ENCODE data around the gene ICE2.

ICE2 gene, protein sequence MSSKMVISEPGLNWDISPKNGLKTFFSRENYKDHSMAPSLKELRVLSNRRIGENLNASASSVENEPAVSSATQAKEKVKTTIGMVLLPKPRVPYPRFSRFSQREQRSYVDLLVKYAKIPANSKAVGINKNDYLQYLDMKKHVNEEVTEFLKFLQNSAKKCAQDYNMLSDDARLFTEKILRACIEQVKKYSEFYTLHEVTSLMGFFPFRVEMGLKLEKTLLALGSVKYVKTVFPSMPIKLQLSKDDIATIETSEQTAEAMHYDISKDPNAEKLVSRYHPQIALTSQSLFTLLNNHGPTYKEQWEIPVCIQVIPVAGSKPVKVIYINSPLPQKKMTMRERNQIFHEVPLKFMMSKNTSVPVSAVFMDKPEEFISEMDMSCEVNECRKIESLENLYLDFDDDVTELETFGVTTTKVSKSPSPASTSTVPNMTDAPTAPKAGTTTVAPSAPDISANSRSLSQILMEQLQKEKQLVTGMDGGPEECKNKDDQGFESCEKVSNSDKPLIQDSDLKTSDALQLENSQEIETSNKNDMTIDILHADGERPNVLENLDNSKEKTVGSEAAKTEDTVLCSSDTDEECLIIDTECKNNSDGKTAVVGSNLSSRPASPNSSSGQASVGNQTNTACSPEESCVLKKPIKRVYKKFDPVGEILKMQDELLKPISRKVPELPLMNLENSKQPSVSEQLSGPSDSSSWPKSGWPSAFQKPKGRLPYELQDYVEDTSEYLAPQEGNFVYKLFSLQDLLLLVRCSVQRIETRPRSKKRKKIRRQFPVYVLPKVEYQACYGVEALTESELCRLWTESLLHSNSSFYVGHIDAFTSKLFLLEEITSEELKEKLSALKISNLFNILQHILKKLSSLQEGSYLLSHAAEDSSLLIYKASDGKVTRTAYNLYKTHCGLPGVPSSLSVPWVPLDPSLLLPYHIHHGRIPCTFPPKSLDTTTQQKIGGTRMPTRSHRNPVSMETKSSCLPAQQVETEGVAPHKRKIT

DNA sequence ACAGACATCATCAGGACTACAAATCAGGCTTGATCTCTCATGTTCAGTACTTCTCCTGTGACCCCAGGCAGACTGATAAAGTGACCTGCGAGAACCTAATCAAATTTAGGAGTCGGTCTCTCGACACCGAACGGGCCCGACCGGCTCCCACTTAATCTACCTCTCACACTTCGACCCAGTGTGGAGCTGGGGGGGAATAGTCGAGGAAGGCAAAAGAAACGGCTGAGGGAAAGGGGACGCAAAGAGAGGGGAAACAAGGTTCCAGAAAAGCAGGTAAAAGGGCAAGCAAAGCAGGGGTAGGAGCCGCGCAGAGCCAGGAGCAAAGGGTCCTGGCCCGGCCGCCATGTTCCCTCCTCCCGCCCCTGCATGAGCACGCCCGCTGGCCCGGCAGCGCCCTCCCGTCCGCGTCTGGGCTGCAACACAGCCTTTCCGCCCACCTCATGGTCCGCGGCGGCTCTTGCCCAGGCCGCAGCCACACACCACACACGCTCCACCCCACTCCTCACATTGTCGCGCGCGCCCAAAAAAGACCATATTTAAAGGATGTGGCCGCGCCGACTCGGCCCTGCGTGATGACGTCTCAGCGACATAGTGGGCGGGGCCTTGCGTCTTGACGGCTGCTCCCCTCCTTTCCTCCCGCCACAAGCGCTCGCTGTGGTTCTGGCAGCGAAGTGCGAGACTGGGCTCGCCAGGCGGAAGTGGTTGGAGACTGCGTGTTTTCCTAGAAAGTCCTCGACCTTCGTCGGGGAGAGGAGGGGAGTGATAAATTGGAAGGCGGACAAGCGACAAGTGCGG, at the start of gene ICE2:
Gene ICE2, minus strand, starts transcription at position 577 of the 795 bp plus-strand sequence. CDS start 1,165 bp downstream, outside the sequence.
- peak within 1 kb of the TSS; percentile 94 for H3K4me3 ChIP-seq (ENCODE audit: low read depth, low read length)
- no peak for TF ChIP-seq CTCF (IDR thresholded peaks at IDR 0.05; ENCODE audit: borderline replicate concordance, insufficient read depth, low read depth, low read length)

- TF ChIP-seq CTCF (IDR thresholded peaks at IDR 0.05; ENCODE audit: borderline replicate concordance, insufficient read depth, low read depth, low read length), result no peak
- H3K4me3 ChIP-seq (ENCODE audit: low read depth, low read length), result no peak overlapping the region
Measured at GRCh38 chr15:60528530-60528929, 49.6 kb upstream of the ICE2 start.

GRCh38 chr15:60527456-60527855, 48.5 kb upstream of the ICE2 start:
- no peak overlapping the region for H3K4me3 ChIP-seq (ENCODE audit: low read depth, low read length)

DNA sequence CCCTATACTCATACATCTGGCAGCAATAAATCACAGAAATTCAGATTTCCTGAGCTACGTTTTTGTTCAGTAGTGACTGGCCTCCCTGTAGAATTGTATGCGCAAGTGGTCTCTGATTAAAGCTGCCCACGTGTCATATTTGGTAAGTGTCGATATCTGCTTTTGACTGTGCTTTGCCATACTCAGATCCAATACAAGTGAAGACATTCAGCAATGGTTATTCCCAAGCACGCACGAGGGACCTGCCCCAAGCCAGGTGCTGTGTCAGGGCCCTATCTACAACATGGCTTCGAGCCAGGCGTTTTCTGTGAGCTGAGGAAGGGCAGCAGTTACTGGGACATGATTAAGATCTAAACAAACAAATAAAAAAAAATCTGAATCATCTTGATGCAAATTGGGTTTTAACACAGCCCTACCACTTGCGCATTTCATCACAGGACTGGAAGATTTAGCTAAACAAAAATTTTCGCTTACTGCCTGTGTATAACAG, 47.2 kb upstream of the ICE2 start:
- no peak overlapping the region for H3K4me3 ChIP-seq (ENCODE audit: low read depth, low read length)
- no peak for TF ChIP-seq CTCF (IDR thresholded peaks at IDR 0.05; ENCODE audit: borderline replicate concordance, insufficient read depth, low read depth, low read length)

More at GRCh38 chr15:60527456-60527855, 48.5 kb upstream of the ICE2 start:
- no peak for TF ChIP-seq CTCF (IDR thresholded peaks at IDR 0.05; ENCODE audit: borderline replicate concordance, insufficient read depth, low read depth, low read length)

GRCh38 chr15:60525341-60526039, 46.5 kb upstream of the ICE2 start:
- TF ChIP-seq CTCF (IDR thresholded peaks at IDR 0.05; ENCODE audit: borderline replicate concordance, insufficient read depth, low read depth, low read length), result no peak
- no peak overlapping the region for H3K4me3 ChIP-seq (ENCODE audit: low read depth, low read length)

- H3K4me3 ChIP-seq (ENCODE audit: low read depth, low read length), result no peak overlapping the region
- no peak for TF ChIP-seq CTCF (IDR thresholded peaks at IDR 0.05; ENCODE audit: borderline replicate concordance, insufficient read depth, low read depth, low read length)
Measured at GRCh38 chr15:60523056-60523455, 44.1 kb upstream of the ICE2 start.
